H7 (cell line): ENCODE measurements around the gene ZNF282. TPM values are rescaled to one million over a fixed set of nuclear protein-coding genes. Genes with fewer than 3 reads are reported as not detected.
"Not testable (repeated sequence)": the region's sequence is repeated elsewhere in the genome, so short reads cannot be mapped to it uniquely, and the experiment has no call there.

Source experiments
- DNase-seq: peaks from one replicate; pipeline ENCODE4 v3.0.0; 2012
- H3K27me3 ChIP-seq: 2 replicates; pipeline ENCODE4 v1.6.0; 2011; ENCODE audit warnings: mild to moderate bottlenecking, low read length; ENCODE audit not compliant: control insufficient read depth, insufficient read depth
- H3K36me3 ChIP-seq: replicated peaks from 2 replicates; pipeline ENCODE4 v1.5.1; 2011; ENCODE audit warnings: low read length; ENCODE audit not compliant: control insufficient read depth, insufficient read depth
- H3K4me3 ChIP-seq: 2 replicates; pipeline ENCODE4 v1.5.1; 2011; ENCODE audit warnings: low read depth, mild to moderate bottlenecking, control low read depth, low read length, moderate library complexity; ENCODE audit not compliant: insufficient read depth
- total RNA-seq: library from RNA; depleted of rRNA; stranded (reverse); fragments of >200 nt; shearing (Covaris generic); gene quantifications from 2 replicates; pipeline ENCODE4 v1.2.3, GENCODE V29; 2014

The ZNF282 gene
- total RNA-seq, 1 experiment from 2014 or later = 32.8 TPM

DNA sequence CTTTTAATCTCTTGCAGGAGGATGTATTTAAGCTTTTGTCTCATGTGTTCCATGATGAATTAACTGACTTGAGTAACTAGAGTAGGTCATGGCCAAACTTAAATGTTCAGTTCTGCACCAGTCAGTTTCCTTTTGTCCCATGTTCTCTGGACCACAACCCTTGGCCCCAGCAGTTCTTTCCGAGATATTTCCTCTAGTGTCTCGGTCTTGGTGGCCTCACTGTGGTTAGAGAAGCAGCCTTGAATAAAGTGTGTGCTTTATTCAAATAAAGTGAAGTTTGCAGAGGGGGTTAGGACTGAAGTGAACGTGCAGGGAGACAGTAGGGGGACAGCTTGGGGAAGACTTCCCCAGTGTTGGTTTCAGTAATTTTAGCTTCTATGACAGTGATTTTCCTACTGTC lies 53.4 kb downstream of the ZNF282 start:
- H3K4me3 ChIP-seq = no peak overlapping the region
- H3K27me3 ChIP-seq = no peaks in the 10 kb centered on the region
- peaks cover 22% of the 10 kb centered on the region for H3K36me3 ChIP-seq
- DNase-seq = no peak

GRCh38 chr7:149250151-149250550 lies 54.8 kb downstream of the ZNF282 start:
- peaks cover 28% of the 10 kb centered on the region for H3K36me3 ChIP-seq
- DNase-seq, H3K27me3 ChIP-seq, H3K4me3 ChIP-seq: not testable (repeated sequence)

DNA sequence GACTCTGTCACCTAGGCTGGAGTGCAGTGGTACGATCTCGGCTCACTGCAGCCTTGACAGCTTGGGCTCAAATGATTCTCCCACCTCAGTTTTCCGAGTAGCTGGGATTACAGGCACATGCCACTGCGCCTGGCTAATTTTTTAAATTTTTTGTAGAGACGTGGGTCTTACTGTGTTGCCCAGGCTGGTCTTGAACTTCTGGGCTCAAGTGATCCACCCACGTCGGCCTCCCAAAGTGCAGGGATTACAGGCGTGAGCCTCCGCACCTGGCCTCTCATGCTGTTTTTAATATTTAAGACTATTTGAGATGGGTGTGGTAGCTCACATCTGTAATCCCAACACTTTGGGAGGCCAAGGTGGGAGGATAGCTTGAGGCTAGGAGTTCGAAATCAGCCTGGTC lies 56.2 kb downstream of the ZNF282 start:
- not testable (repeated sequence) for DNase-seq, H3K27me3 ChIP-seq, H3K4me3 ChIP-seq
- peaks cover 28% of the 10 kb centered on the region for H3K36me3 ChIP-seq

GRCh38 chr7:149252378-149252777 lies 57.0 kb downstream of the ZNF282 start:
- Histone ChIP-seq H3K36me3 (peaks cover 28% of the 10 kb centered on the region), H3K27me3 (no peaks in the 10 kb centered on the region), H3K4me3 (no peak overlapping the region)
- no peak for DNase-seq

GRCh38 chr7:149253665-149254064 lies 58.3 kb downstream of the ZNF282 start:
- DNase-seq = no peak
- peaks cover 28% of the 10 kb centered on the region for H3K36me3 ChIP-seq
- H3K27me3 ChIP-seq = no peaks in the 10 kb centered on the region
- H3K4me3 ChIP-seq = no peak overlapping the region

DNA sequence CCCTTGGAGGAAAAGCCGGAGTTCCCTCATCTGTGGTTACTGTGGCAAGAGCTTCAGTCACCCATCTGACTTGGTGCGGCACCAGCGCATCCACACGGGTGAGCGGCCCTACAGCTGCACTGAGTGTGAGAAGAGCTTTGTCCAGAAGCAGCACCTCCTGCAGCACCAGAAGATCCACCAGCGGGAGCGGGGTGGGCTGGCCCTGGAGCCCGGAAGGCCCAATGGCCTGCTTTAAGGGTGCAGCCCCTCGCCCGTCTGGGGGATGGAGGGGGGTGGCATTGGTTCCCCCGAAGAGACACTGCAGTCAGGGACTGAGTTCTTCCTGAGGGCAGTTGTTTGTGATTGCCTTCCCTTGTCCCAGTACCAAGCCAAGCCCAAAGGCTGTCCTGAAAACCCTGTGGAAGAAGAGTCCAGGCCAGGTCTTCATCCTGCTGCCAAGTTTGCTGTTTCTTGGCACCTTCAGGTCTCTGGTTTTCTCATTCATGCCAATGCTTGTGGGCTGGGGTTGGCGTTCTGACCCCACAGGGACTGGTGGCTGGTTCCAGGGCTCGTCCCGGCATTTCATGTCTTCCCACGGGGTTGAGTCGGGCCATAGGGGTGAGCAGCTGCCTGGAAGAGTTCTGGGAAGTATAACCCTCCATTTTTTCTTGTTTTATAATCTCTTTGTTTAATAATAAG lies 59.0 kb downstream of the ZNF282 start:
- DNase-seq = no peak
- no peaks in the 10 kb centered on the region for H3K27me3 ChIP-seq
- peaks cover 28% of the 10 kb centered on the region for H3K36me3 ChIP-seq
- no peak overlapping the region for H3K4me3 ChIP-seq

GRCh38 chr7:149255174-149255573 lies 59.8 kb downstream of the ZNF282 start:
- no peak overlapping the region for H3K4me3 ChIP-seq
- DNase-seq = no peak
- peaks cover 28% of the 10 kb centered on the region for H3K36me3 ChIP-seq
- H3K27me3 ChIP-seq = no peaks in the 10 kb centered on the region; the same call in 1 of the 2 replicates

- peaks cover 4% of the 10 kb centered on the region for H3K27me3 ChIP-seq
- H3K36me3 ChIP-seq = peaks cover 21% of the 10 kb centered on the region
- no peak for DNase-seq
- no peak overlapping the region for H3K4me3 ChIP-seq
These were observed 61.2 kb downstream of the ZNF282 start for GRCh38 chr7:149256568-149256967.

DNA sequence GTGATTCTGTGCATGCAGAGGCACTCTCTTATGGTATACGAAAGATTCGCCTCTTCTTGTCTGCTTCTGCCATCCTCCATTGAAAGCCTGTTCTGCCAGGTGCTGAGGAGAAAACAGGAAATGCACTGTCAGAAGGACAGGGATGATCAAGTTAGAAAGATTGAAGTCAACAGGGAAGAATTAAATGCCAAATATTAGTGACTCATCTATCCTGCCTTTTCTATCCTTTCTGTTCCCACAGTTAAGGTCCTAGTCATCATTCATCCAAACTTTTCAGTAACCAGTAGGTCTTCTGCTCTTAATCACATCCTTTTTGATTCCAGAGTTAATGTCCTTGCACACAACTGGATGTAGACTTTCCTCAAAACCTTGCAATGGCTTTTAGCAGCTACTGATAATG lies 61.8 kb downstream of the ZNF282 start:
- Histone ChIP-seq H3K4me3 (no peak overlapping the region), H3K36me3 (peaks cover 18% of the 10 kb centered on the region), H3K27me3 (peaks cover 6% of the 10 kb centered on the region)
- DNase-seq = no peak

DNA sequence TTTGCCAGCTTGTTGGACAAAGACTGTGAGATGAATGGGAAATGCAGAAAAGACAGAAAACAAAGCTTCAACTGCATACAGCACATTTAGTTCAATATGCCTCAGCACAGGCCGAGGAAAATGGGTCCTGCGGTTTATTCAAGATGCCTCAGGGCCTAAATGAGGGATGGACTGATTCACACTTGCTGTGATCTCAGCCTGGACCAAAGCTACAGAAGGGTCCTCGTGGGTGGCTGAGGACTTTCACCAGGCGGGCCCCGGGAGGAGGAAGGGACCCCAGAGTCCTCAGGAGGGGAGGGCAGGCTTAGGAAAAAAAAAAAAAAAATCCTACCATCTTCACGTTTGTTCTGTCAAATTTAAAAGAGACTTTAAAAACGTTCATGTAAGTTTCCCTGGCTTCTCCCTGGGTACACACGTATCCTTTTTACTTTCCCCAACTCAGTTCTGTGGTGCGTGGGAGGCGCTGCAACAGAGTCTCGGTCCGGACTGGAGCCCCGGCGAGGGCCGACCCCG lies 66.0 kb downstream of the ZNF282 start:
- Histone ChIP-seq H3K27me3 (peaks cover 6% of the 10 kb centered on the region), H3K4me3 (peak overlapping the region; percentile 65), H3K36me3 (peaks cover 4% of the 10 kb centered on the region)
- peak; percentile 70 for DNase-seq

GRCh38 chr7:149261829-149262617 lies 66.7 kb downstream of the ZNF282 start, which contains the start of gene ZNF783:
ZNF783 (plus strand) TSS chr7:149262196; CDS start chr7:149262334, 138 bp downstream.
- peak; percentile 97 for DNase-seq
- H3K4me3 ChIP-seq = peak within 1 kb of the TSS; percentile 65
- H3K36me3 ChIP-seq = peaks cover 8% of the 10 kb centered on the region
- peaks cover 6% of the 10 kb centered on the region for H3K27me3 ChIP-seq

- Histone ChIP-seq H3K36me3 (peaks cover 8% of the 10 kb centered on the region), H3K4me3 (no peak overlapping the region), H3K27me3 (peaks cover 3% of the 10 kb centered on the region)
- no peak for DNase-seq
These were observed 71.1 kb downstream of the ZNF282 start for GRCh38 chr7:149266451-149266850.

DNA sequence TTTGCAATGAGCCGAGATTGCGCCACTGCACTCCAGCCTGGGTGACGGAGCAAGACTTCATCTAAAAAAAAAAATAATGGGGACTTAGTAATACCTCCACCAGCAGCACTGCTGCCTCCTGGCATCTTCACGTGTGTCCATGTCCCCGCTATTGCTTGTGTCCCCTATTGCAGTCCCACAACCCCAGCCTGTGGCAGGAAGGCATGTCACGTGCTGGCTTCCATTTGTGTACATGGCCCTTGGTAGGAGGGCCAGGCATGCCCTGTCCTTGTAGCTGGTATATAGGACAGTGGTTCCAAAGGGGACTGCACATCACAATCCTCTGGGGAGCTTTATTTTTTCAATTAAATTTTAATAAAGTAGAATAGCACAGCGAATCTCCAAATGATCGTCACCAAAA lies 72.4 kb downstream of the ZNF282 start:
- Histone ChIP-seq H3K36me3 (peaks cover 8% of the 10 kb centered on the region), H3K4me3 (no peak overlapping the region)
- no peak for DNase-seq

DNA sequence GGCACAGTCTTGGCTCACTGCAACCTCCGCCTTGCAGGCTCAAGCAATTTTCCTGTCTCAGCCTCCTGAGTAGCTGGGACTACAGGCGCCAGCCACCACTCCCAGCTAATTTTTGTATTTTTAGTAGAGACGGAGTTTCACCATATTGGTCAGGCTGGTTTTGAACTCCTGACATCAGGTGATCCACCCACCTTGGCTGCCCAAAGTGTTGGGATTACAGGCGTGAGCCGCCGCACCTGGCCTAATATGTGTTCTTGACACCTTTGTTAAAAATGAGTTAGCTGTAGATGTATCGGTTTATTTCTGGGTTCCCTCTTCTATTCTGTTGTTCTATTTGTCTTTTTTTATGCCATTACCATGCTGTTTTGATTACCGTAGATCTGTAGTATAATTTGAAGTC lies 79.1 kb downstream of the ZNF282 start:
- not testable (repeated sequence) for H3K4me3 ChIP-seq, DNase-seq, H3K36me3 ChIP-seq, H3K27me3 ChIP-seq

More for the DNA sequence above, 72.4 kb downstream of the ZNF282 start:
- no peaks in the 10 kb centered on the region for H3K27me3 ChIP-seq
